ENCODE measurements around the gene SGMS1. TPM values are rescaled to one million over a fixed set of nuclear protein-coding genes. Genes with fewer than 3 reads are reported as not detected.
A peak's percentile ranks its signal among the peaks of the same experiment; 100 is the strongest.

The SGMS1 gene
- total and polyA plus RNA-seq, 12 donors, result 7.3 to 24.3 (median 17.1) TPM

- Histone ChIP-seq H3K27me3 (no peaks in the 10 kb centered on the region), H3K36me3 (no peaks in the 10 kb centered on the region), H3K4me3 (no peak overlapping the region), H3K9me3 (peaks cover 0 to 3% (median 0%) of the 10 kb centered on the region in 11 donors), H3K4me1 (peaks cover 0 to 54% (median 15%) of the 10 kb centered on the region in 9 donors), H3K27ac (peak overlapping the region in 2 of 10 donors; percentile 12 to 67)
- DNase-seq (no peak), ATAC-seq (peak in 2 of 8 donors; percentile 11 to 34)
- TF ChIP-seq, protein P1, sequence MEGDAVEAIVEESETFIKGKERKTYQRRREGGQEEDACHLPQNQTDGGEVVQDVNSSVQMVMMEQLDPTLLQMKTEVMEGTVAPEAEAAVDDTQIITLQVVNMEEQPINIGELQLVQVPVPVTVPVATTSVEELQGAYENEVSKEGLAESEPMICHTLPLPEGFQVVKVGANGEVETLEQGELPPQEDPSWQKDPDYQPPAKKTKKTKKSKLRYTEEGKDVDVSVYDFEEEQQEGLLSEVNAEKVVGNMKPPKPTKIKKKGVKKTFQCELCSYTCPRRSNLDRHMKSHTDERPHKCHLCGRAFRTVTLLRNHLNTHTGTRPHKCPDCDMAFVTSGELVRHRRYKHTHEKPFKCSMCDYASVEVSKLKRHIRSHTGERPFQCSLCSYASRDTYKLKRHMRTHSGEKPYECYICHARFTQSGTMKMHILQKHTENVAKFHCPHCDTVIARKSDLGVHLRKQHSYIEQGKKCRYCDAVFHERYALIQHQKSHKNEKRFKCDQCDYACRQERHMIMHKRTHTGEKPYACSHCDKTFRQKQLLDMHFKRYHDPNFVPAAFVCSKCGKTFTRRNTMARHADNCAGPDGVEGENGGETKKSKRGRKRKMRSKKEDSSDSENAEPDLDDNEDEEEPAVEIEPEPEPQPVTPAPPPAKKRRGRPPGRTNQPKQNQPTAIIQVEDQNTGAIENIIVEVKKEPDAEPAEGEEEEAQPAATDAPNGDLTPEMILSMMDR (IDR thresholded peaks at IDR 0.05), result no peak
- 58 to 62% methylated on average over 4 of the region's 4 CpGs for WGBS, 2 donors
- intact Hi-C loops (cut with DNase I), result loop anchor here in 6 of 10 donors (5.0 to 10.0 kb wide), 4 partner anchors 127 to 203 kb away; partner anchors contain the start of gene SGMS1 (in 4 of the 6)
Measured at GRCh38 chr10:50422259-50422658, 201.5 kb downstream of the SGMS1 start.

DNA sequence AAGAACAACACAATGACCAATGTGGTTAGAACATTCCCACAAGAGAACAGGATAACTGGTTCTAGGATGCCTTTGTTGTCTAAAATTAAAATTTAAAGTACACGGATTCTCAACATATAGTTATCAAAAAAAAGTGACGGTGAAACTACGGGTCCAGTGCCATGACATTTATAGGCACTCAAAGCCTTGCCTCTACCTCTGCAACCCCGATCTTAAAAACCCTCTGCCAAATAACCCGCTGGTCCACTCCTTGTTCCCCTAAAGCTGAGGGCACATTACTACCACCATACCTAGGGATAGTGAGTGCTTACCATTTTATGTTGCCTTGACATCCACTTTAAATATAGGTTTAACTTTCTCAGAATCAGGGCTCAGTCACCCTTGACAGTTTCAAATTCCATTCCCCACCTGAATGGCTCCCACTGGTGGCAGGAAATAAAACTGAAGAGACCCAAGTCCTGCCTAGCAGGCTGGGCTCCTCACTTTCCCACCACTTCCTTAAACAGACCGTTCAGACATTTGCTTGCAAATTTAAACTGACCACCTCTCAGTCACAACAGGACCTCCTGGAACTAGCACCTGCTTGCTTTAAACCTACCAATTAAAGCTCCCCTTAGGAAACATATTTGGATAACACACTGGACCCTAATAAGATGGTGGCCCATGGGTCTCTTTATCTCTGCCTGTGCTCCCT is 202.6 kb downstream of the SGMS1 start:
- H3K36me3 ChIP-seq, result no peaks in the 10 kb centered on the region
- peaks cover 0 to 3% (median 0%) of the 10 kb centered on the region in 11 donors for H3K9me3 ChIP-seq
- ATAC-seq, result peak in 3 of 8 donors; percentile 30 to 43 (median 32)
- peak in 1 of 2 donors; percentile 50 for DNase-seq
- H3K27me3 ChIP-seq, result no peaks in the 10 kb centered on the region
- TF ChIP-seq, protein P1 (IDR thresholded peaks at IDR 0.05), result peak; percentile 37 to 79 (median 69)
- intact Hi-C loops (cut with DNase I), result loop anchor here in 6 of 10 donors (5.0 to 10.0 kb wide), 4 partner anchors 126 to 204 kb away; partner anchors contain the start of gene SGMS1 (in 4 of the 6)
- H3K4me1 ChIP-seq, result peaks cover 0 to 65% (median 25%) of the 10 kb centered on the region in 9 donors
- peak overlapping the region in 3 of 10 donors; percentile 12 to 67 (median 35) for H3K27ac ChIP-seq
- no peak overlapping the region for H3K4me3 ChIP-seq
- 83 to 86% methylated on average over 6 of the region's 6 CpGs for WGBS, 2 donors

- no peak for ATAC-seq
Measured at GRCh38 chr10:50420196-50420595, 203.6 kb downstream of the SGMS1 start.

GRCh38 chr10:50419756-50420155 is 204.0 kb downstream of the SGMS1 start:
- 77 to 80% methylated on average over 3 of the region's 3 CpGs for WGBS, 2 donors
- no peak for DNase-seq
- no peak for ATAC-seq
- Histone ChIP-seq H3K27ac (no peak overlapping the region), H3K4me3 (no peak overlapping the region), H3K4me1 (peaks cover 0 to 74% (median 30%) of the 10 kb centered on the region in 9 donors), H3K9me3 (no peaks in the 10 kb centered on the region), H3K36me3 (no peaks in the 10 kb centered on the region), H3K27me3 (no peaks in the 10 kb centered on the region)
- TF ChIP-seq, protein P1 (IDR thresholded peaks at IDR 0.05), result no peak
- intact Hi-C loops (cut with DNase I), result loop anchor here in 9 of 10 donors (5.0 to 10.0 kb wide), 7 partner anchors 95 to 205 kb away; partner anchors contain the start of gene SGMS1 (in 8 of the 9)

More at GRCh38 chr10:50420196-50420595, 203.6 kb downstream of the SGMS1 start:
- Histone ChIP-seq H3K36me3 (no peaks in the 10 kb centered on the region), H3K27me3 (no peaks in the 10 kb centered on the region), H3K4me3 (no peak overlapping the region), H3K9me3 (peaks cover 0 to 2% (median 0%) of the 10 kb centered on the region in 11 donors), H3K27ac (no peak overlapping the region), H3K4me1 (peaks cover 0 to 74% (median 30%) of the 10 kb centered on the region in 9 donors)
- intact Hi-C loops (cut with DNase I), result loop anchor here in 6 of 10 donors (5.0 to 10.0 kb wide), 4 partner anchors 125 to 205 kb away; partner anchors contain the start of gene SGMS1 (in 4 of the 6)
- WGBS, 2 donors, result 81 to 84% methylated on average over 6 of the region's 6 CpGs
- TF ChIP-seq, protein P1 (IDR thresholded peaks at IDR 0.05), result no peak
- DNase-seq, result no peak

Measured in heart right ventricle (tissue), 16 donors.